Heart right ventricle (tissue), 16 donors: ENCODE data around the gene GRID1. TPM values are rescaled to one million over a fixed set of nuclear protein-coding genes. Genes with fewer than 3 reads are reported as not detected.
"Not testable (repeated sequence)": the region's sequence is repeated elsewhere in the genome, so short reads cannot be mapped to it uniquely, and the experiment has no call there.

Source experiments
- ATAC-seq, 8 donors: fragments of 200-7000 bp; cut with Tn5 transposase; one replicate each; pipeline ENCODE4 v1.9.1; 2020; ENCODE audit warnings: mild to moderate bottlenecking in 8 of 8, moderate library complexity in 8 of 8, moderate number of reproducible peaks in 1 of 8
- DNase-seq, 2 donors: peaks; one replicate each; pipeline ENCODE4 v3.0.0-alpha.2; 2020
- H3K27ac ChIP-seq, 10 donors: fragments of 200-600 bp; sonication (generic) in 2 of 10; one replicate each; pipeline versions ENCODE4 v1.5.0 to v1.8.0; 2020 to 2022; ENCODE audit warnings: mild to moderate bottlenecking in 3 of 10
- H3K27me3 ChIP-seq, 7 donors: fragments of 200-600 bp; one replicate each; pipeline ENCODE4 v1.8.0; 2021 to 2022; ENCODE audit warnings: mild to moderate bottlenecking in 2 of 7
- H3K36me3 ChIP-seq, 9 donors: fragments of 200-600 bp; sonication (generic) in 1 of 9; one replicate each; pipeline versions ENCODE4 v1.5.0 to v1.8.0; 2020 to 2022; ENCODE audit warnings: mild to moderate bottlenecking in 2 of 9
- H3K4me1 ChIP-seq, 9 donors: fragments of 200-600 bp; sonication (generic) in 1 of 9; one replicate each; pipeline versions ENCODE4 v1.5.0 to v1.8.0; 2020 to 2022; ENCODE audit warnings: mild to moderate bottlenecking in 4 of 9
- H3K4me3 ChIP-seq, 10 donors: fragments of 200-600 bp; sonication (generic) in 2 of 10; one replicate each; pipeline versions ENCODE4 v1.5.0 to v1.8.0; 2020 to 2022; ENCODE audit warnings: mild to moderate bottlenecking in 7 of 10, moderate library complexity in 2 of 10
- H3K9me3 ChIP-seq, 11 donors: fragments of 200-600 bp in 10 of 11; sonication (generic) in 2 of 11; one replicate each; pipeline versions ENCODE4 v1.5.0 to v1.8.0; 2013 to 2022; ENCODE audit warnings: mild to moderate bottlenecking in 2 of 11, control low read depth in 1 of 11, moderate library complexity in 1 of 11
- WGBS, 2 donors: extraction: QIAGEN DNeasy Blood & Tissue Kit; methylation state at CpG; one replicate each; pipeline ENCODE4 v1.1.7; 2013; ENCODE audit warnings: inconsistent platforms in 1 of 2; 5-methylcytosine and 5-hydroxymethylcytosine counted together
- intact Hi-C, 10 donors: fragments of 100-400 bp; cut with DNase I; formaldehyde crosslinking; loops; one replicate each; pipeline versions ENCODE4 v1.11.1 to v1.14.2; 2022
- polyA plus RNA-seq, 2 donors: library from polyadenylated mRNA; stranded (reverse); fragments of 200-250 nt; gene quantifications; one replicate each; pipeline ENCODE4 v1.2.3, GENCODE V29; 2013
- total RNA-seq, 10 donors: library from RNA; stranded (reverse); fragmentation: NEBNext Ultra II Directional in 3 of 10; extraction: Animal tissue kit (Norgen Biotek cat#: 25700) in 3 of 10; gene quantifications; one replicate each; pipeline versions ENCODE4 v1.2.1 to v1.2.4, GENCODE V29; 2021 to 2023
- TF ChIP-seq, protein P1 (sequence below), 9 donors: fragments of 200-600 bp; sonication (generic) in 2 of 9; IDR thresholded peaks; one replicate each; pipeline versions ENCODE4 v1.5.0 to v1.8.0; 2021 to 2022; ENCODE audit warnings: antibody characterized with exemption in 9 of 9, mild to moderate bottlenecking in 5 of 9, moderate library complexity in 1 of 9
- donor health status: Arrhythmogenic right ventricular cardiomyopathy.
- donor health status: ischemic (EF 13 %, LVEDD 7.1; RV severe dilation, severe dysfunction).
- donor health status: healthy with polysubstance abuse.
- donor health status: DM: no; HTN: yes; CAD: no.
- donor health status: DM: no; HTN: no; CAD: no.
- donor health status: ischemic (EF 25% LVEDD 6.9; RV normal size, moderate dysfunction).
- donor health status: ischemic (EF 25% LVEDD 5.7; RV mildly dilated, moderate dysfunction).
- donor health status: healthy.
- donor health status: DM: yes; HTN: yes; CAD: no.
- donor health status: Ischemic cardiomyopathy.
- donor health status: ischemic (EF 35%, LVEDD 5.7; RV mildly dilated, moderate dysfunction).
- donor health status: nonischemic (EF 11% LVEDD 7.7; RV severe dilation, severe dysfunction).
- donor health status: DM: yes; HTN: yes; CAD: no.
- donor health status: PGD.
- donor health status: ischemic (EF 29% LVEDD 5.4; RV normal size, mild dysfunction).
- donor health status: nonischemic (EF 23%, LVEDD 6.1; RV moderate dilation, normal function).

The GRID1 gene
- total and polyA plus RNA-seq, 12 donors: 0.44 to 3.4 (median 1.5) TPM

GRCh38 chr10:86178401-86179152 lies 188.0 kb downstream of the GRID1 start:
- Histone ChIP-seq H3K4me1 (no peaks in the 10 kb centered on the region), H3K27me3 (peaks cover 0 to 7% (median 0%) of the 10 kb centered on the region in 7 donors), H3K36me3 (no peaks in the 10 kb centered on the region), H3K4me3 (no peak overlapping the region), H3K9me3 (no peaks in the 10 kb centered on the region), H3K27ac (no peak overlapping the region)
- peak in 1 of 8 donors; percentile 50 for ATAC-seq
- TF ChIP-seq, protein P1, sequence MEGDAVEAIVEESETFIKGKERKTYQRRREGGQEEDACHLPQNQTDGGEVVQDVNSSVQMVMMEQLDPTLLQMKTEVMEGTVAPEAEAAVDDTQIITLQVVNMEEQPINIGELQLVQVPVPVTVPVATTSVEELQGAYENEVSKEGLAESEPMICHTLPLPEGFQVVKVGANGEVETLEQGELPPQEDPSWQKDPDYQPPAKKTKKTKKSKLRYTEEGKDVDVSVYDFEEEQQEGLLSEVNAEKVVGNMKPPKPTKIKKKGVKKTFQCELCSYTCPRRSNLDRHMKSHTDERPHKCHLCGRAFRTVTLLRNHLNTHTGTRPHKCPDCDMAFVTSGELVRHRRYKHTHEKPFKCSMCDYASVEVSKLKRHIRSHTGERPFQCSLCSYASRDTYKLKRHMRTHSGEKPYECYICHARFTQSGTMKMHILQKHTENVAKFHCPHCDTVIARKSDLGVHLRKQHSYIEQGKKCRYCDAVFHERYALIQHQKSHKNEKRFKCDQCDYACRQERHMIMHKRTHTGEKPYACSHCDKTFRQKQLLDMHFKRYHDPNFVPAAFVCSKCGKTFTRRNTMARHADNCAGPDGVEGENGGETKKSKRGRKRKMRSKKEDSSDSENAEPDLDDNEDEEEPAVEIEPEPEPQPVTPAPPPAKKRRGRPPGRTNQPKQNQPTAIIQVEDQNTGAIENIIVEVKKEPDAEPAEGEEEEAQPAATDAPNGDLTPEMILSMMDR (IDR thresholded peaks at IDR 0.05): peak in 3 of 9 donors; percentile 17 to 23 (median 21)
- WGBS, 2 donors: 52 to 64% methylated on average over 11 of the region's 11 CpGs
- DNase-seq: no peak
- intact Hi-C loops: loop anchor here in 1 of 10 donors (5.0 kb wide), 1 partner anchor 51 kb away; no protein-coding TSS in a partner anchor

- Histone ChIP-seq H3K36me3 (no peaks in the 10 kb centered on the region), H3K9me3 (no peaks in the 10 kb centered on the region), H3K4me3 (no peak overlapping the region), H3K27me3 (peaks cover 0 to 7% (median 0%) of the 10 kb centered on the region in 7 donors), H3K4me1 (no peaks in the 10 kb centered on the region), H3K27ac (no peak overlapping the region)
- ATAC-seq (no peak), DNase-seq (no peak)
- TF ChIP-seq, protein P1 (IDR thresholded peaks at IDR 0.05): no peak
- intact Hi-C loops: loop anchor here in 1 of 10 donors (5.0 kb wide), 1 partner anchor 50 kb away; no protein-coding TSS in a partner anchor
- 90 to 91% methylated on average over 11 of the region's 11 CpGs for WGBS, 2 donors
These were observed 188.9 kb downstream of the GRID1 start for GRCh38 chr10:86177537-86178155.

DNA sequence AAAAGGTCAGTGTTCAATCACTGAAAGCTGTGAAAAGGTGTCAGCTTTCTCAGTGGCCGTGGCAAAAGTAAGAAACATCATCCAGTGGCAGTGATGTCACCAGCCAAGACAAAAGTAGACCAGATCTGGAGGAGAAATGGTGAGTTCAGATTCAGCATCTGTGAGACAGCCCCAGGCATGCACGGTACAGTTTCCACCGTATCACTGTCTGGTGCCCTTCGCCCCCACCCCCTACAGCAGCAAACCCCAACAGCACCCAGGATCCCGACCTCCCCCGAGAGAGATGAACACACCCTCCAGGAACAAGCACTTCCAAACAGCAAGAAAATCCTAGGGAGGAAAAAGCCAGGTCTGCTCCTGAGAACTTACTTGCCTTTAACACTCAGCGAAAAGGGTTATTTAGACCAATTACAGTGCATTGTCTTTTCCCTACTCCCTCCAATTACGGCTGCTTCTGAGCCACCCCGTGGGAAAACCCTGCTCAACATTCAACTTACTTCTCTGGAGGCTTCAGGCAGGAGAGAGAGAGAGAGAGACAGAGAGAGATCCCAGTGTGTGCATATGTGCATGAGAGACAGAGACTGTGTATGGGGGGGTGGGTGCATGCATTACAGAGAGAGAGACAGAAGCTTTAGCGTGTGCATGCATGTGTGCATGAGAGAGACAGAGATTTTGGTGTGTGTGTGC lies 189.6 kb downstream of the GRID1 start:
- no peak overlapping the region for H3K4me3 ChIP-seq
- peaks cover 0 to 7% (median 0%) of the 10 kb centered on the region in 7 donors for H3K27me3 ChIP-seq
- TF ChIP-seq, protein P1 (IDR thresholded peaks at IDR 0.05): no peak
- no peak for ATAC-seq
- intact Hi-C loops: loop anchor here in 1 of 10 donors (5.0 kb wide), 1 partner anchor 50 kb away; no protein-coding TSS in a partner anchor
- no peaks in the 10 kb centered on the region for H3K9me3 ChIP-seq
- WGBS, 2 donors: 74 to 78% methylated on average over 10 of the region's 10 CpGs
- no peak for DNase-seq
- H3K36me3 ChIP-seq: no peaks in the 10 kb centered on the region
- H3K4me1 ChIP-seq: no peaks in the 10 kb centered on the region
- no peak overlapping the region for H3K27ac ChIP-seq

DNA sequence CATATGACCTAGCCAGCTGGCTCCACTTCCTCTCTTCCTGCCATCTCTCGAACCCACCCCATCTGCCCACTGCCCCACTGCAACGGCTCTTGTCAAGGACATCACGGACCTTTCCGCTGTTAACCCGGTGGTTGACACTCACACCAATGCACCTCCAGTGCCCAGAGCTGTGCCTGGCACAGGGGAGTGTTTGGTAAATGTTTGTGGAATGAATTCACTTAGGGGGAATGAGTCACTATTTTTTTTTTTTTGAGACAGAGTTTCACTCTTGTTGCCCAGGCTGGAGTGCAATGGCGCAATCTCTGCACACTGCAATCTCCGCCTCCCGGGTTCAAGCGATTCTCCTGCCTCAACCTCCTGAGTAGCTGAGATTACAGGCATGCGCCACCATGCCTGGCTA lies 191.1 kb downstream of the GRID1 start:
- not testable (repeated sequence) for H3K36me3 ChIP-seq, H3K4me1 ChIP-seq, H3K9me3 ChIP-seq, H3K4me3 ChIP-seq, ATAC-seq, H3K27me3 ChIP-seq, DNase-seq, H3K27ac ChIP-seq
- 91 to 98% methylated on average over 10 of the region's 10 CpGs for WGBS, 2 donors
- intact Hi-C loops: loop anchor here in 1 of 10 donors (5.0 kb wide), 1 partner anchor 48 kb away; no protein-coding TSS in a partner anchor
